ENCODE measurements around the gene RRP8.

- no peak for TF ChIP-seq CTCF (conservative IDR thresholded peaks at IDR 0.05; ENCODE audit: low read depth, low read length)
- no peak for TF ChIP-seq EZH2 (IDR thresholded peaks at IDR 0.05; ENCODE audit: low read length, unreplicated experiment)
- TF ChIP-seq EZH2phosphoT487 (IDR thresholded peaks at IDR 0.05; ENCODE audit: borderline replicate concordance, low read length) = no peak
These were observed 40.2 kb downstream of the RRP8 start for GRCh38 chr11:6563121-6563619.
